PFSK-1 (cell line): ENCODE results near the gene BASP1.

ENCODE experiments used
- FOXP2 ChIP-seq: optimal IDR thresholded peaks from 2 replicates; pipeline ENCODE3; 2011; ENCODE audit warnings: borderline replicate concordance, control low read depth, inconsistent platforms; ENCODE audit not compliant: insufficient read depth; ENCODE audit errors: extremely low read length, extremely low read depth
- POLR2AphosphoS5 ChIP-seq: IDR thresholded peaks from 2 replicates; pipeline ENCODE4 v1.6.1; 2012; ENCODE audit warnings: low read depth, mild to moderate bottlenecking, control low read depth, low read length, moderate library complexity
- SIN3A ChIP-seq: IDR thresholded peaks from 2 replicates; pipeline ENCODE4 v1.6.1; 2012; ENCODE audit warnings: mild to moderate bottlenecking, low read length, moderate library complexity, borderline replicate concordance; ENCODE audit not compliant: insufficient read depth
- TAF1 ChIP-seq: IDR thresholded peaks from 2 replicates; pipeline ENCODE4 v1.6.1; 2012; ENCODE audit warnings: low read length, control low read depth, borderline replicate concordance; ENCODE audit not compliant: insufficient read depth
- TF ChIP-seq, protein P1 (sequence below), 2 experiments: IDR thresholded peaks; 2 replicates each; pipeline versions ENCODE4 v1.6.1 to v1.8.0; 2011 to 2012; ENCODE audit warnings: low read depth in 2 of 2, low read length in 2 of 2, control low read depth in 1 of 2, inconsistent platforms in 1 of 2, mild to moderate bottlenecking in 1 of 2, moderate library complexity in 1 of 2; ENCODE audit not compliant: insufficient read depth in 1 of 2

The BASP1 gene

DNA sequence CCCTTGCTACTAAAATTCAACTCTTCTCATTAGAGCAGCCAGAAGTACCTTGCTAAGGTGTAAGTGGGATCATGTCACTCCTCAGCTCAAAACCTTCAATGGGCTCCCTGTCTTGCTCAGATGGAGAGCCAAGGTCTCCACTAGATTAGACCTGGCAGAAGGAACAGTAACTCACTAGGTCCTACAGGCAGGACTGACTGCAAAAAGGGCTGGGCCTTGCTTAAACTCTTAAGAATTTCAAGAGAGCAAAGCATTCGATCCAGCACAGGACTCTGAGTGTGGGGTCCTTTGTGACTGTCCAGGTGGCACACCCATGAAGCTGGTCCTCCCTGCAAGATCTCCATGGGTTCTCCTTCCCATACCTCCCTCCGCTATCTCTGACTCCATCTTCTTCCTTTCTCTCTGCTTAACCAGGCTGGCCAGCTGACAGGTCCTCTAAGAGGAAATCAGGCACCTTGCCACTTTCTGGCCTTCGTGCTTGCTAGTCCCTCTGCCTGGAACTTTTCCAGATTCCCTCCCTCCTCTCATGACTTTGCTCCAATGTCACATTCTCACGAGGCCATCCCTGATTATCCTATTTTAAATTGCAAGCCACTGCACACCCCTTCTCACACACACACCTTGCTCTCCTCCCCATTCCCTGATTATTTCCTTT, 70.2 kb downstream of the BASP1 start:
- TF ChIP-seq POLR2AphosphoS5 (no peak), TAF1 (no peak), FOXP2 (no peak), SIN3A (no peak)
- TF ChIP-seq, protein P1, sequence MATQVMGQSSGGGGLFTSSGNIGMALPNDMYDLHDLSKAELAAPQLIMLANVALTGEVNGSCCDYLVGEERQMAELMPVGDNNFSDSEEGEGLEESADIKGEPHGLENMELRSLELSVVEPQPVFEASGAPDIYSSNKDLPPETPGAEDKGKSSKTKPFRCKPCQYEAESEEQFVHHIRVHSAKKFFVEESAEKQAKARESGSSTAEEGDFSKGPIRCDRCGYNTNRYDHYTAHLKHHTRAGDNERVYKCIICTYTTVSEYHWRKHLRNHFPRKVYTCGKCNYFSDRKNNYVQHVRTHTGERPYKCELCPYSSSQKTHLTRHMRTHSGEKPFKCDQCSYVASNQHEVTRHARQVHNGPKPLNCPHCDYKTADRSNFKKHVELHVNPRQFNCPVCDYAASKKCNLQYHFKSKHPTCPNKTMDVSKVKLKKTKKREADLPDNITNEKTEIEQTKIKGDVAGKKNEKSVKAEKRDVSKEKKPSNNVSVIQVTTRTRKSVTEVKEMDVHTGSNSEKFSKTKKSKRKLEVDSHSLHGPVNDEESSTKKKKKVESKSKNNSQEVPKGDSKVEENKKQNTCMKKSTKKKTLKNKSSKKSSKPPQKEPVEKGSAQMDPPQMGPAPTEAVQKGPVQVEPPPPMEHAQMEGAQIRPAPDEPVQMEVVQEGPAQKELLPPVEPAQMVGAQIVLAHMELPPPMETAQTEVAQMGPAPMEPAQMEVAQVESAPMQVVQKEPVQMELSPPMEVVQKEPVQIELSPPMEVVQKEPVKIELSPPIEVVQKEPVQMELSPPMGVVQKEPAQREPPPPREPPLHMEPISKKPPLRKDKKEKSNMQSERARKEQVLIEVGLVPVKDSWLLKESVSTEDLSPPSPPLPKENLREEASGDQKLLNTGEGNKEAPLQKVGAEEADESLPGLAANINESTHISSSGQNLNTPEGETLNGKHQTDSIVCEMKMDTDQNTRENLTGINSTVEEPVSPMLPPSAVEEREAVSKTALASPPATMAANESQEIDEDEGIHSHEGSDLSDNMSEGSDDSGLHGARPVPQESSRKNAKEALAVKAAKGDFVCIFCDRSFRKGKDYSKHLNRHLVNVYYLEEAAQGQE (IDR thresholded peaks at IDR 0.05; ENCODE audit: insufficient read depth in 1 of 2, low read depth in 2 of 2, low read length in 2 of 2), result no peak

DNA sequence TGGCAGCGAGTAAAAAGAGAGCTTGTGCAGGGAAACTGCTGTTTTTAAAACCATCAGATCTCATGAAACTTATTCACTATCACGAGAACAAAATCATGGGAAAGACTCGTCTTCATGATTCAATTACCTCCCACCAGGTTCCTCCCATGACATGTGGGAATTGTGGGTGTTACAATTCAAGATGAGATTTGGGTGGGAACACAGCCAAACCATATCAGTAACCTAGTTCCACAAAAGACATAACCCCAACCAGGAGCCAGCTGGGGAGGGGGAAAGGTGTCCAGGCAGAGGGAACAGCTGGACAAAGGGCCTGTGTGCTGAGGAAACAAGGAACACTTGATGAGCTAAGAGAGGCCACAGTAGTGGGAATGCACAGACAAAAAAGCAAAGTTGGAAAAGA, 71.1 kb downstream of the BASP1 start:
- TF ChIP-seq SIN3A (no peak), FOXP2 (no peak), TAF1 (no peak), POLR2AphosphoS5 (no peak)
- TF ChIP-seq, protein P1 (IDR thresholded peaks at IDR 0.05; ENCODE audit: insufficient read depth in 1 of 2, low read depth in 2 of 2, low read length in 2 of 2), result no peak

GRCh38 chr5:17289681-17290539, 72.5 kb downstream of the BASP1 start:
- TF ChIP-seq SIN3A (no peak), POLR2AphosphoS5 (no peak), TAF1 (no peak), FOXP2 (no peak)
- TF ChIP-seq, protein P1 (IDR thresholded peaks at IDR 0.05; ENCODE audit: insufficient read depth in 1 of 2, low read depth in 2 of 2, low read length in 2 of 2), result no peak

GRCh38 chr5:17290540-17290974, 73.1 kb downstream of the BASP1 start:
- no peak for TF ChIP-seq POLR2AphosphoS5
- TF ChIP-seq, protein P1 (IDR thresholded peaks at IDR 0.05; ENCODE audit: insufficient read depth in 1 of 2, low read depth in 2 of 2, low read length in 2 of 2), result no peak
- TF ChIP-seq FOXP2, result no peak
- TF ChIP-seq TAF1, result no peak
- no peak for TF ChIP-seq SIN3A
